Measurements from ENCODE around the gene RAP1GAP.
"Not testable (repeated sequence)": the region's sequence is repeated elsewhere in the genome, so short reads cannot be mapped to it uniquely, and the experiment has no call there.

RAP1GAP gene

GRCh38 chr1:21644348-21644747, 24.8 kb downstream of the RAP1GAP start:
- no peak for DNase-seq (ENCODE audit: low spot score)

GRCh38 chr1:21643624-21644023, 25.5 kb downstream of the RAP1GAP start:
- DNase-seq (ENCODE audit: low spot score): no peak

GRCh38 chr1:21641967-21642739, 27.0 kb downstream of the RAP1GAP start:
- DNase-seq (ENCODE audit: low spot score): peak; percentile 62

- no peak for DNase-seq (ENCODE audit: low spot score)
These were observed 27.6 kb downstream of the RAP1GAP start for GRCh38 chr1:21641537-21641936.

GRCh38 chr1:21641076-21641475, 28.1 kb downstream of the RAP1GAP start:
- no peak for DNase-seq (ENCODE audit: low spot score)

- DNase-seq (ENCODE audit: low spot score): no peak
These were observed 28.5 kb downstream of the RAP1GAP start for GRCh38 chr1:21640653-21641052.

- peak; percentile 31 for DNase-seq (ENCODE audit: low spot score)
These were observed 29.5 kb downstream of the RAP1GAP start for GRCh38 chr1:21639594-21640041.

- DNase-seq (ENCODE audit: low spot score): peak; percentile 97
These were observed 30.4 kb downstream of the RAP1GAP start for GRCh38 chr1:21638531-21639341.

GRCh38 chr1:21637514-21637913, 31.6 kb downstream of the RAP1GAP start:
- DNase-seq (ENCODE audit: low spot score): no peak

- no peak for DNase-seq (ENCODE audit: low spot score)
These were observed 33.1 kb downstream of the RAP1GAP start for GRCh38 chr1:21636029-21636428.

GRCh38 chr1:21634806-21635535, 34.2 kb downstream of the RAP1GAP start:
- DNase-seq (ENCODE audit: low spot score): peak; percentile 84

GRCh38 chr1:21633992-21634805, 35.0 kb downstream of the RAP1GAP start:
- no peak for DNase-seq (ENCODE audit: low spot score)

GRCh38 chr1:21633141-21633755, 35.9 kb downstream of the RAP1GAP start:
- DNase-seq (ENCODE audit: low spot score): no peak

GRCh38 chr1:21631944-21632887, 36.9 kb downstream of the RAP1GAP start:
- no peak for DNase-seq (ENCODE audit: low spot score)

GRCh38 chr1:21631590-21631943, 37.6 kb downstream of the RAP1GAP start:
- not testable (repeated sequence) for DNase-seq (ENCODE audit: low spot score)

- DNase-seq (ENCODE audit: low spot score): no peak
These were observed 38.4 kb downstream of the RAP1GAP start for GRCh38 chr1:21630571-21631343.

- no peak for DNase-seq (ENCODE audit: low spot score)
These were observed 39.2 kb downstream of the RAP1GAP start for GRCh38 chr1:21629971-21630370.

GRCh38 chr1:21628798-21629393, 40.3 kb downstream of the RAP1GAP start:
- DNase-seq (ENCODE audit: low spot score): no peak

GRCh38 chr1:21626921-21627339, 42.2 kb downstream of the RAP1GAP start:
- DNase-seq (ENCODE audit: low spot score): peak; percentile 78
